WTC11 (cell line): ENCODE results near the gene TMEM115.

ENCODE experiments used
- ESRRA ChIP-seq: sonication (generic); formaldehyde crosslinking; IDR thresholded peaks from 2 replicates; pipeline ENCODE4 v1.8.1; 2022; ENCODE audit warnings: mild to moderate bottlenecking, missing genetic modification reagents, borderline replicate concordance
- GABPB1 ChIP-seq: sonication (generic); formaldehyde crosslinking; IDR thresholded peaks from 2 replicates; pipeline ENCODE4 v1.8.1; 2023; ENCODE audit warnings: mild to moderate bottlenecking, missing genetic modification reagents
- MAX ChIP-seq: sonication (generic); formaldehyde crosslinking; IDR thresholded peaks from 2 replicates; pipeline ENCODE4 v1.8.0; 2022; ENCODE audit warnings: mild to moderate bottlenecking, missing genetic modification reagents
- RELA ChIP-seq: sonication (generic); formaldehyde crosslinking; IDR thresholded peaks from 2 replicates; pipeline ENCODE4 v1.8.1; 2022; ENCODE audit warnings: missing genetic modification reagents, mild to moderate bottlenecking, borderline replicate concordance
- USF1 ChIP-seq: sonication (generic); formaldehyde crosslinking; IDR thresholded peaks from 2 replicates; pipeline ENCODE4 v1.8.0; 2022; ENCODE audit warnings: mild to moderate bottlenecking, missing genetic modification reagents
- TF ChIP-seq, protein P1 (sequence below): fragments of 200-600 bp; IDR thresholded peaks from 2 replicates; pipeline ENCODE4 v1.8.0; 2022; ENCODE audit warnings: antibody characterized with exemption

GRCh38 chr3:50319181-50319893 lies 40.0 kb downstream of the TMEM115 start:
- TF ChIP-seq, protein P1, sequence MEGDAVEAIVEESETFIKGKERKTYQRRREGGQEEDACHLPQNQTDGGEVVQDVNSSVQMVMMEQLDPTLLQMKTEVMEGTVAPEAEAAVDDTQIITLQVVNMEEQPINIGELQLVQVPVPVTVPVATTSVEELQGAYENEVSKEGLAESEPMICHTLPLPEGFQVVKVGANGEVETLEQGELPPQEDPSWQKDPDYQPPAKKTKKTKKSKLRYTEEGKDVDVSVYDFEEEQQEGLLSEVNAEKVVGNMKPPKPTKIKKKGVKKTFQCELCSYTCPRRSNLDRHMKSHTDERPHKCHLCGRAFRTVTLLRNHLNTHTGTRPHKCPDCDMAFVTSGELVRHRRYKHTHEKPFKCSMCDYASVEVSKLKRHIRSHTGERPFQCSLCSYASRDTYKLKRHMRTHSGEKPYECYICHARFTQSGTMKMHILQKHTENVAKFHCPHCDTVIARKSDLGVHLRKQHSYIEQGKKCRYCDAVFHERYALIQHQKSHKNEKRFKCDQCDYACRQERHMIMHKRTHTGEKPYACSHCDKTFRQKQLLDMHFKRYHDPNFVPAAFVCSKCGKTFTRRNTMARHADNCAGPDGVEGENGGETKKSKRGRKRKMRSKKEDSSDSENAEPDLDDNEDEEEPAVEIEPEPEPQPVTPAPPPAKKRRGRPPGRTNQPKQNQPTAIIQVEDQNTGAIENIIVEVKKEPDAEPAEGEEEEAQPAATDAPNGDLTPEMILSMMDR = no peak
- TF ChIP-seq ESRRA (CRISPR knock-in tag) = no peak
- TF ChIP-seq RELA = no peak
- no peak for TF ChIP-seq GABPB1 (CRISPR knock-in tag)
- no peak for TF ChIP-seq USF1 (CRISPR knock-in tag)
- no peak for TF ChIP-seq MAX (CRISPR knock-in tag)
